ENCODE data around the gene TMEM168. TPM values are rescaled to one million over a fixed set of nuclear protein-coding genes. Genes with fewer than 3 reads are reported as not detected.

TMEM168 gene
- total RNA-seq, 1 donor from 2014 or later = 29.4 TPM

- no peaks in the 10 kb centered on the region for H3K79me2 ChIP-seq (ENCODE audit: low read depth)
- H3K9me3 ChIP-seq (ENCODE audit: low read depth) = no peaks in the 10 kb centered on the region
- TF ChIP-seq EZH2 (IDR thresholded peaks at IDR 0.05) = no peak
- no peak for TF ChIP-seq CTCF (IDR thresholded peaks at IDR 0.05)
- TF ChIP-seq EZH2phosphoT487 (IDR thresholded peaks at IDR 0.05) = no peak
- no peak overlapping the region for H3K4me3 Mint-ChIP-seq
- no peaks in the 10 kb centered on the region for H3K9me3 Mint-ChIP-seq
- no peak overlapping the region for H3K4me3 ChIP-seq
- DNase-seq (ENCODE audit: low spot score) = no peak
- no peaks in the 10 kb centered on the region for H3K36me3 Mint-ChIP-seq
- no peak overlapping the region for H3K9ac ChIP-seq
- H3K36me3 ChIP-seq = peaks cover 6% of the 10 kb centered on the region
- no peaks in the 10 kb centered on the region for H4K20me1 ChIP-seq (ENCODE audit: low read depth)
- no peaks in the 10 kb centered on the region for H3K4me1 ChIP-seq
- no peaks in the 10 kb centered on the region for H3F3A ChIP-seq (ENCODE audit: low read depth)
- H3K27me3 Mint-ChIP-seq (ENCODE audit: insufficient read depth, low read depth) = no peaks in the 10 kb centered on the region
- H3K4me2 ChIP-seq = no peak overlapping the region
- H3K27ac Mint-ChIP-seq = no peak overlapping the region
- H2AFZ ChIP-seq (replicated peaks) = no peak overlapping the region
- H3K4me1 Mint-ChIP-seq = no peaks in the 10 kb centered on the region
- no peak overlapping the region for H3K27ac ChIP-seq
- no peaks in the 10 kb centered on the region for H3K27me3 ChIP-seq
These were observed 12.8 kb downstream of the TMEM168 start for GRCh38 chr7:112777406-112777805.

GRCh38 chr7:112771166-112771565 lies 19.0 kb downstream of the TMEM168 start:
- TF ChIP-seq EZH2phosphoT487 (IDR thresholded peaks at IDR 0.05) (no peak), EZH2 (IDR thresholded peaks at IDR 0.05) (no peak), CTCF (IDR thresholded peaks at IDR 0.05) (no peak)
- Histone ChIP-seq H3F3A (ENCODE audit: low read depth) (no peaks in the 10 kb centered on the region), H3K4me3 (no peak overlapping the region), H3K4me1 (no peaks in the 10 kb centered on the region), H3K27ac (no peak overlapping the region), H3K9me3 (ENCODE audit: low read depth) (no peaks in the 10 kb centered on the region), H2AFZ (replicated peaks) (no peak overlapping the region), H3K36me3 (no peaks in the 10 kb centered on the region), H3K4me2 (no peak overlapping the region), H3K9ac (no peak overlapping the region), H4K20me1 (ENCODE audit: low read depth) (no peaks in the 10 kb centered on the region), H3K79me2 (ENCODE audit: low read depth) (no peaks in the 10 kb centered on the region), H3K27me3 (no peaks in the 10 kb centered on the region)
- no peaks in the 10 kb centered on the region for H3K4me1 Mint-ChIP-seq
- DNase-seq (ENCODE audit: low spot score) = no peak
- H3K4me3 Mint-ChIP-seq = no peak overlapping the region
- H3K9me3 Mint-ChIP-seq = no peaks in the 10 kb centered on the region
- peaks cover 4% of the 10 kb centered on the region for H3K36me3 Mint-ChIP-seq
- no peaks in the 10 kb centered on the region for H3K27me3 Mint-ChIP-seq (ENCODE audit: insufficient read depth, low read depth)
- no peak overlapping the region for H3K27ac Mint-ChIP-seq

GRCh38 chr7:112770051-112770450 lies 20.1 kb downstream of the TMEM168 start:
- H3K27me3 ChIP-seq = no peaks in the 10 kb centered on the region
- no peaks in the 10 kb centered on the region for H3F3A ChIP-seq (ENCODE audit: low read depth)
- H3K4me3 ChIP-seq = no peak overlapping the region
- H3K4me3 Mint-ChIP-seq = no peak overlapping the region
- no peak overlapping the region for H3K27ac Mint-ChIP-seq
- no peak overlapping the region for H3K27ac ChIP-seq
- H3K4me1 ChIP-seq = no peaks in the 10 kb centered on the region
- TF ChIP-seq EZH2 (IDR thresholded peaks at IDR 0.05) = no peak
- TF ChIP-seq CTCF (IDR thresholded peaks at IDR 0.05) = no peak
- TF ChIP-seq EZH2phosphoT487 (IDR thresholded peaks at IDR 0.05) = no peak
- no peak overlapping the region for H3K4me2 ChIP-seq
- H3K36me3 Mint-ChIP-seq = peaks cover 4% of the 10 kb centered on the region
- H4K20me1 ChIP-seq (ENCODE audit: low read depth) = no peaks in the 10 kb centered on the region
- no peak overlapping the region for H2AFZ ChIP-seq (replicated peaks)
- H3K27me3 Mint-ChIP-seq (ENCODE audit: insufficient read depth, low read depth) = no peaks in the 10 kb centered on the region
- no peak overlapping the region for H3K9ac ChIP-seq
- no peaks in the 10 kb centered on the region for H3K4me1 Mint-ChIP-seq
- DNase-seq (ENCODE audit: low spot score) = no peak
- no peaks in the 10 kb centered on the region for H3K9me3 Mint-ChIP-seq
- no peaks in the 10 kb centered on the region for H3K9me3 ChIP-seq (ENCODE audit: low read depth)
- no peaks in the 10 kb centered on the region for H3K36me3 ChIP-seq
- no peaks in the 10 kb centered on the region for H3K79me2 ChIP-seq (ENCODE audit: low read depth)
